Measurements from ENCODE around the gene NR1D1.

DNA sequence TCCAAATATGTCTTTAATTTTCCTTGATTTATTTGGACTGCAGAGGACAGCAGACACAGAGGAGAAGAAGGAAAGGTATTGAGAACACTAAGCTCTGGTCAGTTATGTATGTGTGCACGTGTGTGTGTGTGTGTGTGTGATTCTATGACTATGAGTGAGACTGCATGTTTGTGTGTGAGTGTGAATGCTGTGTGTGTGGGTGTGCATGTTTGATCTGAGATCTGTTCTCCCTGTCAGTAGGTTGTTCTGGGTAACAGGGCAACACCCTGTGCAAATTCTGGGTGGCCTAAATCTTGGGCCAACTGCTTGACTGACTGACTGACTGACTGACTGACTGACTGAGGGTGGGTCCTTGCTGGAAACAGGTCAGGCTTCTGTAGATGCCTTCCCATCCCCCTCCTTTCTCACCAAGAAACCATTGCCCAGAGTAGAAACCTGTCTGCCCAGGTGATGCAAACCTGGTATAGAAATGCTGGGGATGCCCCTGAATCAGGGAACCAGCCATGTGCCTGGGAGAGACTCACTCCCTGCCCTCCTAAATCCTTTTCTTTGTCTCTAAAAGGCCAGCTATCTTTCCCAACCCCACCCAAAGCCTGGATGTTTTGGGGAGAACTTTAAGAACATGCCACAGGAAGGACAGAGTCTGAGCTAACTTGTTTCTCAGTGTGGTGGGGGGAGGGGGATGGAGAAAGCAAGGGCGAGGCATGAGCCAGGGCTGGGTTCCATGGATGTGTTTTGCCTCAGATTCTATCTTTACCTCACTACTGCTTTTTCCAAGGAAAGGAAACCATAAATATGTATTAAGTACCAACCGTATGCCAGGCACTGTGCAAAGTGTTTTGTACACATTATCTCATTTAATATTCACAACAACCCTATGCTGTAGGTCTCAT lies 4.5 kb upstream of the NR1D1 start:
- TF ChIP-seq, protein P1, sequence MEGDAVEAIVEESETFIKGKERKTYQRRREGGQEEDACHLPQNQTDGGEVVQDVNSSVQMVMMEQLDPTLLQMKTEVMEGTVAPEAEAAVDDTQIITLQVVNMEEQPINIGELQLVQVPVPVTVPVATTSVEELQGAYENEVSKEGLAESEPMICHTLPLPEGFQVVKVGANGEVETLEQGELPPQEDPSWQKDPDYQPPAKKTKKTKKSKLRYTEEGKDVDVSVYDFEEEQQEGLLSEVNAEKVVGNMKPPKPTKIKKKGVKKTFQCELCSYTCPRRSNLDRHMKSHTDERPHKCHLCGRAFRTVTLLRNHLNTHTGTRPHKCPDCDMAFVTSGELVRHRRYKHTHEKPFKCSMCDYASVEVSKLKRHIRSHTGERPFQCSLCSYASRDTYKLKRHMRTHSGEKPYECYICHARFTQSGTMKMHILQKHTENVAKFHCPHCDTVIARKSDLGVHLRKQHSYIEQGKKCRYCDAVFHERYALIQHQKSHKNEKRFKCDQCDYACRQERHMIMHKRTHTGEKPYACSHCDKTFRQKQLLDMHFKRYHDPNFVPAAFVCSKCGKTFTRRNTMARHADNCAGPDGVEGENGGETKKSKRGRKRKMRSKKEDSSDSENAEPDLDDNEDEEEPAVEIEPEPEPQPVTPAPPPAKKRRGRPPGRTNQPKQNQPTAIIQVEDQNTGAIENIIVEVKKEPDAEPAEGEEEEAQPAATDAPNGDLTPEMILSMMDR (IDR thresholded peaks at IDR 0.05): no peak
- no peak for TF ChIP-seq POLR2AphosphoS5 (IDR thresholded peaks at IDR 0.05)
- TF ChIP-seq POLR2A (IDR thresholded peaks at IDR 0.05; ENCODE audit: low read depth): no peak

Measured in esophagus muscularis mucosa (tissue), 3 donors.